GM18951 (cell line): ENCODE measurements around the gene KLF6.

Experiments used
- POLR2A ChIP-seq: IDR thresholded peaks from 4 replicates; pipeline ENCODE4 v1.6.1; 2011; ENCODE audit warnings: mild to moderate bottlenecking; ENCODE audit not compliant: insufficient read length, insufficient read depth; ENCODE audit errors: extremely low read depth
- in situ Hi-C: fragments of 300-500 bp; cut with MboI; formaldehyde crosslinking; loops from one replicate; pipeline ENCODE4 v1.12.0; 2022; ENCODE audit warnings: low sequenced_read_pairs, mixed read lengths, inconsistent platforms; ENCODE audit not compliant: unreplicated experiment

KLF6 gene

GRCh38 chr10:3772361-3773171 lies 12.4 kb downstream of the KLF6 start:
- in situ Hi-C loops = no loop called here
- TF ChIP-seq POLR2A = no peak

- in situ Hi-C loops = no loop called here
- TF ChIP-seq POLR2A = no peak
Measured at GRCh38 chr10:3770611-3771110, 14.3 kb downstream of the KLF6 start.

- in situ Hi-C loops = no loop called here
Measured at GRCh38 chr10:3769556-3769955, 15.5 kb downstream of the KLF6 start.

GRCh38 chr10:3766046-3766756 lies 18.8 kb downstream of the KLF6 start:
- in situ Hi-C loops = no loop called here
- TF ChIP-seq POLR2A = no peak

More at GRCh38 chr10:3769556-3769955, 15.5 kb downstream of the KLF6 start:
- no peak for TF ChIP-seq POLR2A

GRCh38 chr10:3765146-3765545 lies 19.9 kb downstream of the KLF6 start:
- TF ChIP-seq POLR2A = no peak
- in situ Hi-C loops = no loop called here

- in situ Hi-C loops = no loop called here
- TF ChIP-seq POLR2A = no peak
Measured at GRCh38 chr10:3764626-3765112, 20.3 kb downstream of the KLF6 start.

GRCh38 chr10:3763852-3764625 lies 21.0 kb downstream of the KLF6 start:
- in situ Hi-C loops = no loop called here
- no peak for TF ChIP-seq POLR2A

- in situ Hi-C loops = no loop called here
- TF ChIP-seq POLR2A = no peak
Measured at GRCh38 chr10:3763035-3763456, 22.0 kb downstream of the KLF6 start.

GRCh38 chr10:3762309-3762708 lies 22.7 kb downstream of the KLF6 start:
- in situ Hi-C loops = no loop called here

GRCh38 chr10:3761904-3762303 lies 23.1 kb downstream of the KLF6 start:
- TF ChIP-seq POLR2A = no peak
- in situ Hi-C loops = no loop called here

More at GRCh38 chr10:3762309-3762708, 22.7 kb downstream of the KLF6 start:
- no peak for TF ChIP-seq POLR2A

GRCh38 chr10:3761021-3761686 lies 23.9 kb downstream of the KLF6 start:
- no peak for TF ChIP-seq POLR2A
- in situ Hi-C loops = no loop called here

- no peak for TF ChIP-seq POLR2A
- in situ Hi-C loops = no loop called here
Measured at GRCh38 chr10:3760083-3760482, 24.9 kb downstream of the KLF6 start.
